GM23338 (cell line): ENCODE results near the gene PPCDC. TPM values are rescaled to one million over a fixed set of nuclear protein-coding genes. Genes with fewer than 3 reads are reported as not detected.

Experiments
- ATAC-seq: fragments of 200-7000 bp; cut with Tn5 transposase; 3 replicates; pipeline ENCODE4 v1.9.1; 2020
- DNase-seq: peaks from one replicate; pipeline ENCODE4 v3.0.0-alpha.2; 2015; ENCODE audit warnings: low spot score
- H2AFZ ChIP-seq: fragments of 200-600 bp; sonication (generic); 2 replicates; pipeline ENCODE4 v1.8.0; 2016; ENCODE audit warnings: antibody characterized with exemption, mild to moderate bottlenecking, moderate library complexity
- H3F3A ChIP-seq: fragments of 200-600 bp; sonication (generic); replicated peaks from 2 replicates; pipeline ENCODE4 v1.8.0; 2017; ENCODE audit warnings: antibody characterized with exemption, mixed run types, low read depth
- H3K27ac ChIP-seq: fragments of 200-600 bp; sonication (generic); 2 replicates; pipeline ENCODE4 v1.6.1; 2016; ENCODE audit warnings: low read depth
- H3K27me3 ChIP-seq: fragments of 200-600 bp; sonication (generic); 2 replicates; pipeline ENCODE4 v1.8.0; 2016; ENCODE audit warnings: mild to moderate bottlenecking, mixed run types, moderate library complexity; ENCODE audit not compliant: insufficient read depth
- H3K36me3 ChIP-seq: fragments of 200-600 bp; sonication (generic); 2 replicates; pipeline ENCODE4 v1.8.0; 2016; ENCODE audit warnings: mild to moderate bottlenecking; ENCODE audit not compliant: insufficient read depth
- H3K4me1 ChIP-seq: fragments of 200-600 bp; sonication (generic); 2 replicates; pipeline ENCODE4 v1.8.0; 2016; ENCODE audit warnings: mild to moderate bottlenecking, moderate library complexity; ENCODE audit not compliant: insufficient read depth
- H3K4me2 ChIP-seq: fragments of 200-600 bp; sonication (generic); 2 replicates; pipeline ENCODE4 v1.7.1; 2017; ENCODE audit warnings: mixed run types
- H3K4me3 ChIP-seq: fragments of 200-600 bp; sonication (generic); 2 replicates; pipeline ENCODE4 v1.6.1; 2016; ENCODE audit warnings: mixed run types
- H3K79me2 ChIP-seq: fragments of 200-600 bp; sonication (generic); replicated peaks from 2 replicates; pipeline ENCODE4 v1.8.0; 2017; ENCODE audit warnings: mild to moderate bottlenecking; ENCODE audit not compliant: insufficient read depth
- H3K9me2 ChIP-seq: fragments of 200-600 bp; sonication (generic); 2 replicates; pipeline ENCODE4 v1.8.0; 2017; ENCODE audit not compliant: insufficient read depth
- H4K20me1 ChIP-seq: fragments of 200-600 bp; sonication (generic); replicated peaks from 2 replicates; pipeline ENCODE4 v1.8.0; 2017; ENCODE audit warnings: mild to moderate bottlenecking; ENCODE audit not compliant: insufficient read depth
- H3K27ac Mint-ChIP-seq: 2 replicates; pipeline ENCODE4 v1.8.0; 2020; ENCODE audit warnings: inconsistent platforms, mild to moderate bottlenecking, moderate library complexity, mixed read lengths
- H3K27me3 Mint-ChIP-seq: 3 replicates; pipeline ENCODE4 v1.8.0; 2022; ENCODE audit warnings: low read depth, mild to moderate bottlenecking, moderate library complexity, mixed read lengths, inconsistent platforms; ENCODE audit not compliant: insufficient read depth, poor library complexity
- H3K36me3 Mint-ChIP-seq: 3 replicates; pipeline ENCODE4 v1.8.0; 2021; ENCODE audit warnings: low read depth, mild to moderate bottlenecking, inconsistent platforms, moderate library complexity, mixed read lengths
- H3K4me1 Mint-ChIP-seq: 3 replicates; pipeline ENCODE4 v1.8.0; 2020; ENCODE audit warnings: mild to moderate bottlenecking, inconsistent platforms, mixed read lengths
- H3K4me3 Mint-ChIP-seq: 3 replicates; pipeline ENCODE4 v1.8.0; 2021; ENCODE audit warnings: moderate library complexity, mild to moderate bottlenecking, inconsistent platforms, mixed read lengths
- H3K9me3 Mint-ChIP-seq: 3 replicates; pipeline ENCODE4 v1.8.0; 2020; ENCODE audit warnings: moderate library complexity, mild to moderate bottlenecking, inconsistent platforms, mixed read lengths
- CREB1 ChIP-seq: fragments of 250-450 bp; sonication (Bioruptor Pico); IDR thresholded peaks from 2 replicates; pipeline ENCODE4 v1.5.0; 2020; ENCODE audit warnings: low read depth, mild to moderate bottlenecking, moderate library complexity
- ETS1 ChIP-seq: IDR thresholded peaks from 2 replicates; pipeline ENCODE4 v1.6.1; 2016; ENCODE audit warnings: antibody characterized with exemption
- EZH2 ChIP-seq: fragments of 200-600 bp; sonication (generic); IDR thresholded peaks from one replicate; pipeline ENCODE4 v1.8.0; 2017; ENCODE audit warnings: antibody characterized with exemption, mild to moderate bottlenecking, low read depth; ENCODE audit not compliant: unreplicated experiment
- EZH2phosphoT487 ChIP-seq: fragments of 200-600 bp; sonication (generic); IDR thresholded peaks from one replicate; pipeline ENCODE4 v1.8.1; 2018; ENCODE audit warnings: antibody characterized with exemption; ENCODE audit not compliant: unreplicated experiment
- JUNB ChIP-seq: IDR thresholded peaks from one replicate; pipeline ENCODE4 v1.6.1; 2016; ENCODE audit warnings: antibody characterized with exemption; ENCODE audit not compliant: unreplicated experiment
- NANOG ChIP-seq: IDR thresholded peaks from 2 replicates; pipeline ENCODE4 v1.6.1; 2016; ENCODE audit warnings: antibody characterized with exemption, borderline replicate concordance
- POLR2AphosphoS5 ChIP-seq: IDR thresholded peaks from 2 replicates; pipeline ENCODE4 v1.6.1; 2016; ENCODE audit warnings: antibody characterized with exemption, low read depth
- REST ChIP-seq: IDR thresholded peaks from one replicate; pipeline ENCODE4 v1.6.1; 2018; ENCODE audit warnings: antibody characterized with exemption; ENCODE audit not compliant: unreplicated experiment
- STAT1 ChIP-seq: IDR thresholded peaks from one replicate; pipeline ENCODE4 v1.6.1; 2016; ENCODE audit warnings: antibody characterized with exemption; ENCODE audit not compliant: unreplicated experiment
- ZNF114 ChIP-seq: fragments of 250-450 bp; sonication (Bioruptor Pico); IDR thresholded peaks from 2 replicates; pipeline ENCODE4 v1.5.0; 2020; ENCODE audit warnings: mild to moderate bottlenecking, moderate library complexity
- ZNF331 ChIP-seq: fragments of 250-450 bp; sonication (Bioruptor Pico); IDR thresholded peaks from 2 replicates; pipeline ENCODE4 v1.5.0; 2020; ENCODE audit warnings: low read depth, mild to moderate bottlenecking, moderate library complexity
- ZNF462 ChIP-seq: fragments of 250-450 bp; sonication (Bioruptor Pico); IDR thresholded peaks from 2 replicates; pipeline ENCODE4 v1.5.0; 2020; ENCODE audit warnings: mild to moderate bottlenecking, moderate library complexity
- polyA plus RNA-seq: library from polyadenylated mRNA; unstranded; fragments of >200 nt; fragmentation: Nextera tagmentation; extraction: Ambion mirVana; gene quantifications from 2 replicates; pipeline ENCODE4 v1.2.1, GENCODE V29; 2016
- total RNA-seq: library from RNA; depleted of rRNA; stranded (reverse); fragments of >200 nt; shearing (Covaris generic); gene quantifications from 2 replicates; pipeline ENCODE4 v1.2.3, GENCODE V29; 2014

The PPCDC gene
- total and polyA plus RNA-seq, 2 experiments from 2014 or later = 17.8 to 40.2 TPM

GRCh38 chr15:75037685-75038084, 14.3 kb downstream of the PPCDC start:
- ATAC-seq = no peak

GRCh38 chr15:75038231-75038630, 14.8 kb downstream of the PPCDC start:
- no peaks in the 10 kb centered on the region for H3K27me3 ChIP-seq
- H3K4me2 ChIP-seq = no peak overlapping the region
- ATAC-seq = no peak
- H3K36me3 Mint-ChIP-seq = peaks cover 11% of the 10 kb centered on the region
- peaks cover 11% of the 10 kb centered on the region for H3K4me1 ChIP-seq
- H3K79me2 ChIP-seq = peaks cover 9% of the 10 kb centered on the region; the same call in 1 of the 2 replicates
- no peaks in the 10 kb centered on the region for H3K36me3 ChIP-seq
- no peaks in the 10 kb centered on the region for H3K9me2 ChIP-seq
- H3K27ac Mint-ChIP-seq = no peak overlapping the region
- H3K4me3 Mint-ChIP-seq = no peak overlapping the region
- no peaks in the 10 kb centered on the region for H3F3A ChIP-seq
- H3K4me3 ChIP-seq = no peak overlapping the region
- no peaks in the 10 kb centered on the region; the same call in 2 of the 3 replicates for H3K9me3 Mint-ChIP-seq
- no peak for DNase-seq
- H3K27ac ChIP-seq = no peak overlapping the region
- H2AFZ ChIP-seq = no peak overlapping the region
- H3K4me1 Mint-ChIP-seq = peaks cover 33% of the 10 kb centered on the region
- peaks cover 3% of the 10 kb centered on the region; the same call in 1 of the 2 replicates for H4K20me1 ChIP-seq
- peaks cover 2% of the 10 kb centered on the region for H3K27me3 Mint-ChIP-seq
- TF ChIP-seq EZH2phosphoT487 (no peak), REST (no peak), POLR2AphosphoS5 (no peak), ETS1 (no peak), ZNF462 (CRISPR knock-in tag) (no peak), STAT1 (no peak), ZNF114 (CRISPR knock-in tag) (no peak), NANOG (no peak), CREB1 (CRISPR knock-in tag) (no peak), EZH2 (no peak), JUNB (no peak)

More at GRCh38 chr15:75037685-75038084, 14.3 kb downstream of the PPCDC start:
- no peaks in the 10 kb centered on the region for H3K36me3 ChIP-seq
- H3K79me2 ChIP-seq = peaks cover 9% of the 10 kb centered on the region; the same call in 1 of the 2 replicates
- H3K27me3 Mint-ChIP-seq = peaks cover 2% of the 10 kb centered on the region
- H3K27me3 ChIP-seq = no peaks in the 10 kb centered on the region
- H3K4me1 Mint-ChIP-seq = peaks cover 30% of the 10 kb centered on the region
- no peaks in the 10 kb centered on the region for H3K9me2 ChIP-seq
- TF ChIP-seq ZNF331 = no peak
- peaks cover 3% of the 10 kb centered on the region; the same call in 1 of the 2 replicates for H4K20me1 ChIP-seq
- no peak for DNase-seq
- H3F3A ChIP-seq = no peaks in the 10 kb centered on the region
- H3K4me1 ChIP-seq = peaks cover 11% of the 10 kb centered on the region
- no peak overlapping the region for H3K4me3 Mint-ChIP-seq
- no peak overlapping the region for H3K4me3 ChIP-seq
- no peak overlapping the region for H3K27ac ChIP-seq
- H3K9me3 Mint-ChIP-seq = no peaks in the 10 kb centered on the region; the same call in 2 of the 3 replicates
- no peak overlapping the region for H3K4me2 ChIP-seq
- H3K27ac Mint-ChIP-seq = no peak overlapping the region
- peaks cover 11% of the 10 kb centered on the region for H3K36me3 Mint-ChIP-seq
- no peak overlapping the region for H2AFZ ChIP-seq
